GM19238 (cell line): ENCODE measurements around the gene IL1RN.

ENCODE experiments used
- DNase-seq: peaks from one replicate; pipeline ENCODE4 v3.0.0; 2011; ENCODE audit warnings: low spot score; ENCODE audit not compliant: insufficient read length

The IL1RN gene

GRCh38 chr2:113127646-113128570, 510 bp downstream of the IL1RN start:
- no peak for DNase-seq

- DNase-seq: no peak
Measured at GRCh38 chr2:113129519-113130078, 2.2 kb downstream of the IL1RN start.

- no peak for DNase-seq
Measured at GRCh38 chr2:113131352-113132185, 4.2 kb downstream of the IL1RN start.

- DNase-seq: no peak
Measured at GRCh38 chr2:113132414-113133021, 5.1 kb downstream of the IL1RN start.

- DNase-seq: no peak
Measured at GRCh38 chr2:113133704-113134598, 6.6 kb downstream of the IL1RN start.

GRCh38 chr2:113134717-113135116, 7.3 kb downstream of the IL1RN start:
- DNase-seq: no peak

DNA sequence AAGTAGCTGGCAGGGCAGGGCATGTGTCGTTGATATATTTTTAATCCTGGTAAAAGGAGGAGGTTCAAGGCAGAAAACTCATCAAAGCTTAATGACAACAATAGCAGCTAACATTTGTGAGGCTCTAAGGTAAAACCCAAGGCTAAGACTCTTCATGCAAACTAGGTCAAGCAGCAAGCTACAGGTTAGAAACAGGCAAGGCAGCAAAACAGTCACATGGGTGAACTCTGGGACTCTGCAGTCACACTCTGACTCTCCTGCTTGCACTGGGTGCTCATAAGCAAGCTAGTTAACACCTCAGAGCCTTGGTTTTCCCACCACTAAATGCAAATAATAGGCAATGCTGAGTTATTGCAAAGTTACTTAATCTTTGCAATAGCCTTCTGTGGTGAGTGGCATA, 7.9 kb downstream of the IL1RN start:
- no peak for DNase-seq

GRCh38 chr2:113136828-113137775, 9.7 kb downstream of the IL1RN start:
- DNase-seq: no peak

- no peak for DNase-seq
Measured at GRCh38 chr2:113137827-113138226, 10.4 kb downstream of the IL1RN start.

DNA sequence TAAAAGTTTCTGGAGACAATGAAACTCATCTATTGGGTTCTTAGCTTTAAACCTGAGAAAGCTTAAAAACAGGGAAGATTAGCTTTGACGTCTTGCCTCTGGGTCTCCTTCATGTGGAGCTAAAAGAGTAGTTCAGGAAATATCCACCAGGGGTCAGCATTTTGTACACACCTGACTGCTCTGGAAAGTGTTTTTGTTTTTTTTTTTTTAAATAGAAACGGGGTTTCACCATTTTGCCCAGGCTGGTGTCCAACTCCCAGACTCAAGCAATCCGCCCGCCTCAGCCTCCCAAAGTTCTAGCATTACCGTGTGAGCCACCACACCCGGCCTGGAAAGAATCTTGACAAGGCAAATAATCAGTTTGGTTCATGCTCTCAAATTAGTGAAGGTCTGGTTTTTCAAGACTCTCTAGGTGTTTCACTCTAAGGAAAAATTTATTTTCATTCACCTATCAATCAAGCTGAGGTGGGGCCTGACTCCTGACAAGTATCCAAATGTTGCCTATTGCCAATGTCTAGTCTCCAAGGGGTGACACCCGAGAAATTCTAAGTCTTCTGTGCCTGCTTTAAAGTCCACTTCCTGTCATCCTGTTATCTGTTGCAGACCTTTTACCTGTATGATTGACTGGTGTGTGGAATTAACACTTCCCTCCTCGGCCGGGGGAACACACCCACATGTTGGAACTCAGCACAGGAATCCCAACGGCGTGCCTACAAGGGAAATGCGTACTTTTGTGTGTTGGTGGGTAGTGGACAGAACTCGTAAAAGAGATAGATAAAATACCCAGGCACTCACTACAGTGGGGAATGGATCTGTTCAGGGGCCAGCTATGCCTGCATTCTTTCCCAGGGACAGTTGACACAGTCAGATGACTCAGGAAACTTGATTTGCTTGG, 11.3 kb downstream of the IL1RN start:
- DNase-seq: no peak

- DNase-seq: no peak
Measured at GRCh38 chr2:113141451-113141850, 14.1 kb downstream of the IL1RN start.

- DNase-seq: no peak
Measured at GRCh38 chr2:113142290-113142689, 14.9 kb downstream of the IL1RN start.

DNA sequence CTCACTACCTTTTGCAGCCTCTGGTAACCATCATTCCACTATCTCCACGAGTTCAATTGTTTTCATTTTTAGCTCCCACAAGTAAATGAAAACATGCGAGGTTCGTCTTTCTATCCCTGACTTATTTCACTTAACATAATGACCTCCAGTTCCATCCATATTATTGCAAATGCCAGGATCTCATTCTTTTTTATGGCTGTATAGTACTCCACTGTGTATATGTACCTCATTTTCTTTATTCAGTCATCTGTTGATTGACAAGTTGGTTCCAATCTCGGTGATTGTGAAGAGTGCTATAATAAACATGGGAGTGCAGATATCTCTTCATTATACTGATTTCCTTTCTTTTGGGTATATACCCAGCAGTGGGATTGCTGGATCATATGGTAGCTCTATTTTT, 16.9 kb downstream of the IL1RN start:
- no peak for DNase-seq

DNA sequence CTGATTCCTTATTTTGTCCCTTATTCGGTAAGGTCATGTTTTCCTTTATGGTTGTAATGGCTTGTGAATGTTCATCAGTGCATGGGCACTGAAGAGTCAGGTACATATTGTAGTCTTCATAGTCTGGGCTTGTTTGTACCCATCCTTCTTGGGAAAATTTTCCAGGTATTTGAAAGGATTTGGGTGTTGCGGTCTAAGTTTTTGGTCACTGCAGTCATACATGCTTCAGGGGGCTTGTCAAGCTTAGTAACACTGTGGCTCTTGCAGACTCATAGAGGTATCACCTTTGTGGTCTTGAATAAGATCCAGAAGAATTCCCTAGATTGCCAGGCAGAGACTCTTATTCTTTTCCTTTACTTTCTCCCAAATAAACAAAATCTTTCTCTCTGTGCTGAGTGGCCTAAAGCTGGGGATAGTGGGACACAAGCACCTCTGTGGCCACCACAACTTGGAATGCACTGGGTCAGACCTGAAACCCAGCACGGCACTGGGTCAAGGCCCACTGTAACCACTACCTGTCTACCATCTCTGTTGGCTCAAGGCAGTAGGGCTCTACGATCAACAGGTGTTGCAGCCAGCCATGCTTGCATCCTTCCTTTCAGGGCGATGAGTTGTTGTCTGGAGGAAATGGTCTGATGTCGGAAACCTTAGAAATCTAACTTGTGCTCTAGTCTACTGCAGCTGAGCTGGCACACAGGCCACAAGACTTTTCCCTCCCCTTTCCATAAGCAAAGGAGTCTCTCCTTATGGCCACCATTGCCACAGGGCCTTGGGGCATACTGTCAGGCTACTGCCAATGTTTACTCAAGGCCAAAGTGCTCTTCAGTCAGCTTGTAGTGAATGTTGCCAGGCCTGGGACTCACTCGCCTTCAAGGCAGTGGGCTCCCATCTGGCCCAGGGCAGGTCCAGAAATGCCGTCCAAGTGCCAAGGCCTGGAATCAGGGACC, 21.5 kb downstream of the IL1RN start:
- no peak for DNase-seq

DNA sequence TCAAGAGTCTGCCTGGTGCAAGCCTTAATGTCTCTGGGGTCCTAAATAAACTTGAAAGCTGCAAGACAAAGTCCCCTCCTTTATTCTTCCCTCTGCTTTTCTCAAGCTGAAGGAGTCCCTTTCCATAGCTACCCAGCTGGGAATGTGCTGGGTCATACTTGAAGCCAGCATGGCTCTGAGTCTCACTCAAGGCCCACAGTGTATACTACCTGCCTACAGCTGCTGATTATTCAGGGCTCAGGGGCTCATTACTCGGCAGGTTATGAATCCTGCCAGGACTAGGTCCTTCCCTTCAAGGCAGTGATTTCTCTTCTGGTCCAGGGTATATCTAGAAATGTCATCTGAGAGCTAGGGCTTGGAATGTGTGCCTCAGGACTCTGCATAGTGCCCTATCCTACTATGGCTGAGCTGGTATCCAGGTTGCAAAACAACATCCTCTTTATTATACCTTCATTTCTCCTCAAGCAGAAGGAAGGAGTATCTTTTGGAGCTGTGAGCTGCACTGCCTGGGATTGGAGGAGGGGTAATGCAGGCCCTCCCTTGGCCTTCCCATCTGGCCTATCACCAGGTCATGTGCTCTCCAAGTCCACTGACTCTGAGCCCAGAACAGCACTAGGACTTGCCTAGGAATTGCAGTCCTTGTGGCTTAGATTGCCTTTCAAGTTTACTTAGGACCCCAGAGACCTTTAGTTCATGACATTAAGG, 22.3 kb downstream of the IL1RN start:
- no peak for DNase-seq

GRCh38 chr2:113150258-113150601, 22.8 kb downstream of the IL1RN start:
- no peak for DNase-seq

DNA sequence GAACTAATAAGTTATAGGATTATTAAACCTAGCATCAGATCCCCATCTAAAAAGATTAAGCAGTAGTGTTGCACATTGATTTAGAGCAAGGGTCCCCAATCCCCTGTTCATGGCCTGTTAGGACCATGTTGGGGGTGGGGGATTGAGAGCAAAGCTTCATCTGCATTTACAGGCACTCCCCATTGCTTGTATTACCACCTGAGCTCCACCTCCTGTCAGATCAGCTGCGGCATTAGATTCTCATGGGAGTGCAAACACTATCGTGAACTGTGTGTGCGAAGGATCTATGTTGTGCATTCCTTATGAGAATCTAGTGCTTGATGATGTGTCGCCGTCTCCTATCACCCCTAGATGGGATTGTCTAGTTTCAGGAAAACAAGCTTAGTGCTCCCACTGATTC, 27.9 kb downstream of the IL1RN start:
- no peak for DNase-seq
